ENCODE measurements around the gene TBC1D10A.

The TBC1D10A gene

DNA sequence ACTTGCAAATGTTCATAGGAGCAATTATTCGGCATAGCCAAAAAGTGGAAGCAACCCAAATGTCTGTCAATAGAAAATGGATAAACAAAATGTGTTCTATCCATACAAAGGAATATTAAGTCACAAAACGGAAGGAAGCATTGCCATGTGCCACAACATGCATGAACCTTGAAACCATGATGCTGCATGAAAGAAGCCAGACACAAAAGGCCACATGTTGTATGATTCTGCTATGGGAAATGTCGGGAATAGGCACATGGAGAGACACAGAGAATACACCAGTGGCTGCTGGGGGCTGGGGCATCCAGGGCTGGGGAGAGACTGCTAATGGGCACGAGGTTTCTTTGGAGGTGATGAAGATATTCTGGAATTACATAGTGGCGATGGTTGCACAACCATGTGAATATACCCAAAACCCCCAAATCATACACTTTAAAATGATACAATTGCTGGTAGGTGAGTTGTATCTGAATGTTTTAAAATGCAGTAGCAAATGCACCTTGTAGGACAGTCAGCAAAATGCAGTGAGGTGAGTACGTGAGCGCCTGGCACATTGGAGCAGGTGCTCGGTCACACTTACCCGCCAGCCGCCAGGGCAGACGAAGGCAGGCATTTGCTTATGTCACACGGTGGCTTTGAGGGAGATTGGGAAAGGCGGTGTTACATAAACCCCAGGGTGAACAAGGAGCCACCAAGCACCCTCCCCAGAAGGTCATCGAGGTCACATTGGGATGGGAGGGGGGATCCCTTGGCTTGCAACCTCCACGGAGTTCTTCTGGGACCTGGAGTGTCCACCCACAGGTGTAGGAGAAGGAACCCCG, 53.8 kb downstream of the TBC1D10A start:
- TF ChIP-seq SIN3A (IDR thresholded peaks at IDR 0.05; ENCODE audit: borderline replicate concordance, insufficient read depth, low read length) (no peak), TAF1 (IDR thresholded peaks at IDR 0.05; ENCODE audit: borderline replicate concordance, insufficient read depth, low read length) (no peak), POLR2AphosphoS5 (IDR thresholded peaks at IDR 0.05; ENCODE audit: low read depth, low read length) (no peak), FOXP2 (optimal IDR thresholded peaks at IDR 0.05; ENCODE audit: borderline replicate concordance, extremely low read depth, extremely low read length, insufficient read depth) (no peak)
- TF ChIP-seq, protein P1, sequence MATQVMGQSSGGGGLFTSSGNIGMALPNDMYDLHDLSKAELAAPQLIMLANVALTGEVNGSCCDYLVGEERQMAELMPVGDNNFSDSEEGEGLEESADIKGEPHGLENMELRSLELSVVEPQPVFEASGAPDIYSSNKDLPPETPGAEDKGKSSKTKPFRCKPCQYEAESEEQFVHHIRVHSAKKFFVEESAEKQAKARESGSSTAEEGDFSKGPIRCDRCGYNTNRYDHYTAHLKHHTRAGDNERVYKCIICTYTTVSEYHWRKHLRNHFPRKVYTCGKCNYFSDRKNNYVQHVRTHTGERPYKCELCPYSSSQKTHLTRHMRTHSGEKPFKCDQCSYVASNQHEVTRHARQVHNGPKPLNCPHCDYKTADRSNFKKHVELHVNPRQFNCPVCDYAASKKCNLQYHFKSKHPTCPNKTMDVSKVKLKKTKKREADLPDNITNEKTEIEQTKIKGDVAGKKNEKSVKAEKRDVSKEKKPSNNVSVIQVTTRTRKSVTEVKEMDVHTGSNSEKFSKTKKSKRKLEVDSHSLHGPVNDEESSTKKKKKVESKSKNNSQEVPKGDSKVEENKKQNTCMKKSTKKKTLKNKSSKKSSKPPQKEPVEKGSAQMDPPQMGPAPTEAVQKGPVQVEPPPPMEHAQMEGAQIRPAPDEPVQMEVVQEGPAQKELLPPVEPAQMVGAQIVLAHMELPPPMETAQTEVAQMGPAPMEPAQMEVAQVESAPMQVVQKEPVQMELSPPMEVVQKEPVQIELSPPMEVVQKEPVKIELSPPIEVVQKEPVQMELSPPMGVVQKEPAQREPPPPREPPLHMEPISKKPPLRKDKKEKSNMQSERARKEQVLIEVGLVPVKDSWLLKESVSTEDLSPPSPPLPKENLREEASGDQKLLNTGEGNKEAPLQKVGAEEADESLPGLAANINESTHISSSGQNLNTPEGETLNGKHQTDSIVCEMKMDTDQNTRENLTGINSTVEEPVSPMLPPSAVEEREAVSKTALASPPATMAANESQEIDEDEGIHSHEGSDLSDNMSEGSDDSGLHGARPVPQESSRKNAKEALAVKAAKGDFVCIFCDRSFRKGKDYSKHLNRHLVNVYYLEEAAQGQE (IDR thresholded peaks at IDR 0.05; ENCODE audit: insufficient read depth in 1 of 2, low read depth in 2 of 2, low read length in 2 of 2): no peak

DNA sequence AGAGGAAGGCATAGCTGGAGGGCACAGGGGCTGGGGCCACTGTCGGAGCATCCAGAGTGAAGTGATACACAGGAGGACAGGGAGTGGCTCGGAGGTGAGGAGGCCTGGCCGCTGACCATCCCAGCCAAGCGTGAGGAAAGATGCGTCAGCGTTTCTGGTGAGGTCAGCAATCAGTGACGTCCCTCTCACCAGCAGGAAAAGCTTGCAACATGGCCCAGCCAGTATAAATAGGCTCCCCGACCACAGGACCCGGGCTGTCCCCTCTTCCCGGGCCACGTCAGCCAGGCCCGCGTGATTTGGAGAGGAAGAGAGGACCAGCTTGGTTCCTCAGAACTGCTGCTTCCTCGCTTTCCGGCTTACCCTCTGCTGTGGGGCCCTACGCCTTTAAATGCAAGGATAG, 55.9 kb downstream of the TBC1D10A start:
- TF ChIP-seq, protein P1 (IDR thresholded peaks at IDR 0.05; ENCODE audit: insufficient read depth in 1 of 2, low read depth in 2 of 2, low read length in 2 of 2): no peak

DNA sequence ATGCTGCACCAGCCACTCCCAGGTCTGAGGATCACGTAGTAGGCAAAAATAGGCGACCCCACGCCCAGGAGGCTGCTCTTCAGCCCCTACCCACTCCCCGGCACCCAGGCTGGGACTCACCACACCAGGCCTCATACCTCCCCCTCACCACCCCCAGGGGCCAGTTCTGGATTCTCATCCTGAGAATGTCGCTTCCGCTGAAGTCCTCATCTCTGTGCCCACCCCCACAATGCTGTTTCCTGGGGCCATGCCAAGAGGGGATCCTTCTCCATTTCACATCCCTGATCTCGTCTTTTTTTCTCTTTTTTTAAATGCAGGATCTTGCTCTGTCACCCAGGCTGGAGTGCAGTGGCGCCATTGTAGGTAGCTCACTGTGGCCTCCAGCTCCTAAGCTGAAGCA, 58.4 kb downstream of the TBC1D10A start:
- TF ChIP-seq FOXP2 (optimal IDR thresholded peaks at IDR 0.05; ENCODE audit: borderline replicate concordance, extremely low read depth, extremely low read length, insufficient read depth): no peak
- no peak for TF ChIP-seq SIN3A (IDR thresholded peaks at IDR 0.05; ENCODE audit: borderline replicate concordance, insufficient read depth, low read length)
- TF ChIP-seq TAF1 (IDR thresholded peaks at IDR 0.05; ENCODE audit: borderline replicate concordance, insufficient read depth, low read length): no peak
- no peak for TF ChIP-seq POLR2AphosphoS5 (IDR thresholded peaks at IDR 0.05; ENCODE audit: low read depth, low read length)
- TF ChIP-seq, protein P1 (IDR thresholded peaks at IDR 0.05; ENCODE audit: insufficient read depth in 1 of 2, low read depth in 2 of 2, low read length in 2 of 2): no peak

DNA sequence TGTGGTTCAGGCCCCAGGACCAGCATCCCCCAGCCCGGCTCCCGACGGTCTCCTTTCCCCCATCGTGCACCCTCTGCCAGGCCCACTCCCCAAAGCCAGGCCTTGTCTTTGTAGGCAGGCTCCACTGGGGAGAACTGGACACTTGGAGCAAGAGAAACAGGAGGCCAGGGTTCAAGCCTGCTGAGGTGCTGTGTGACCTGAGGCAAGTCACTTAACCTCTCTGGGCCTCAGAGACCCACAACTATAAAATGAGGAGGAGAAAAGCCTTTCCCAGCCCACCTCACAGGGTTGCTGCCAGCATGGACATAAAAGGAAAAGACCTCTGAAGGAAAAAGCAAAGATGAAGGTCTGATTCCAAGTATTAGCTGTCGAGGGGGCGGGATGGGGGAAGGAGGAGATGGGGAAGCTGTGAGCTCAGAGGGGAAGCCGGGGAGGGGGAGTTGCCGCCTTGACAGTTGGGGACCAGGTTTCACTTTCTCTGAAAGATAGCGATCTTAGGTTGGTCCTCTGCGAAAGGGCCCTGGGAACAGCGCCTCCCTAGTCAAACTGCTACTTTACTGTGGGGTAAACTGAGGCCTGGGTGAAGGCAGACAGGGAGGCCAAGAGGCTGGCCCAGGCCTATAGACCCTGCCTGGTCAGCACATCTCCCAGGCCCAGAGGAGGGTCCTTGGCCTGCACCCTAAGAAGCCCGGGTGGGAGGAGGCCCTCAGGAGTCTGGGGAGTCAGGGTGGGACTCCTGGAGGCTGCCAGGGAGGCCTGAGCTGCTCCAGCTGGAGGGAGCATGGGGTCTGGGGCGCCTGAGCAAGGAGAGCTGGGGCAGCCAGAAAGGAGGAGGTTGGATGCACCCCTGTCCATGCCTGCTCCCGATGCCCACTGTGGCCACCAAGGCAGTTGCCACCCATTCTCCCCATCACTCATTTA, 59.1 kb downstream of the TBC1D10A start:
- no peak for TF ChIP-seq TAF1 (IDR thresholded peaks at IDR 0.05; ENCODE audit: borderline replicate concordance, insufficient read depth, low read length)
- no peak for TF ChIP-seq POLR2AphosphoS5 (IDR thresholded peaks at IDR 0.05; ENCODE audit: low read depth, low read length)
- no peak for TF ChIP-seq SIN3A (IDR thresholded peaks at IDR 0.05; ENCODE audit: borderline replicate concordance, insufficient read depth, low read length)
- no peak for TF ChIP-seq FOXP2 (optimal IDR thresholded peaks at IDR 0.05; ENCODE audit: borderline replicate concordance, extremely low read depth, extremely low read length, insufficient read depth)

DNA sequence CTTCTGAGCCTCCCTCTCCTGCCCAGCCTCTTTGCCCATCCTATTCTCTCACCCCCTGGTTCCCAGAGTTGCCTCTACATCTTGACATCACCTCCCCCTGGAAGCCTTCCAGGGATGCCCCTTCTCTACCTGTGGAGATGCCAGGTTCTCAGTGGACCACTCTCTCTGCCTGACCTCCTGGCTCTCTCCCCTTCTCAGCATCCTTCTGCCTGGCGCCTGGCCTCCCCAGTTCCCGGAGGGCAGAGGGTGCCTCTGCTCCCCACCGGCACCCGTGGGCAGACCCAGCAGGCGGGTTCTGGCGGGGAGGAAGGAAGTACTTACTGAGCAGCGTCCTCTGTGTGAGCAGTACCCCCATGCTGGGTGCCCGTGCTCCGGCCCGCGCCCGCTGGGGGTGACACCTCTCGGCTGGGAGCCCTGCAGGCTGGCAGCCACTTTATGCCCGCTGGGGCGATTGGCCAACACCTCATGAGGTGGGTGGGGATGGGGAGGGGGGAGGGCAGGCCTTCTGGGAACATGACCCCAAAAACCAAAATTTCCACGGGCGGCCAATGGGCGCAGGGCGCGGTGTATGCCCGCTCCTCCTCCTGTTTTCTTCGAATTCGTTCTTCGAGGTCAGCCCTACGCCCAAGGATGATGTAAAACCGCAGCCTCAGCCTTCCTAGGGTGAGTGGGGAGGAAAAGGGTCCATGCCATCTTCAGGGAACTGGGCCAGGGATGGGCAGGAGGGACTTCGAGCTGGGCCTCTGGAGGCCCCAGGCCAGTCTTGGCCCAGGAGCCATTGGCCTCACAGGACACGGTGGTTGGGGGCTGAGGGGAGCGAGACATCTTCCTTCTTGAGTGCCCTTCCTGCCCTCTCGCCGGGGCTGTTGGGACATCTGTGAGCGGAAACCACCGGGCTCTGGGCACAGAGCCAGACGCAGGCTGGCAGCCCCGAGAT, 60.0 kb downstream of the TBC1D10A start, which contains the start of gene OSM:
OSM (minus strand) TSS at position 407 of the 937 bp plus-strand sequence; CDS start at position 355, 52 bp downstream.
- no peak for TF ChIP-seq TAF1 (IDR thresholded peaks at IDR 0.05; ENCODE audit: borderline replicate concordance, insufficient read depth, low read length)
- TF ChIP-seq, protein P1 (IDR thresholded peaks at IDR 0.05; ENCODE audit: insufficient read depth in 1 of 2, low read depth in 2 of 2, low read length in 2 of 2): no peak
- no peak for TF ChIP-seq FOXP2 (optimal IDR thresholded peaks at IDR 0.05; ENCODE audit: borderline replicate concordance, extremely low read depth, extremely low read length, insufficient read depth)
- no peak for TF ChIP-seq POLR2AphosphoS5 (IDR thresholded peaks at IDR 0.05; ENCODE audit: low read depth, low read length)
